Measurements from ENCODE around the gene RPS6KL1.

DNA sequence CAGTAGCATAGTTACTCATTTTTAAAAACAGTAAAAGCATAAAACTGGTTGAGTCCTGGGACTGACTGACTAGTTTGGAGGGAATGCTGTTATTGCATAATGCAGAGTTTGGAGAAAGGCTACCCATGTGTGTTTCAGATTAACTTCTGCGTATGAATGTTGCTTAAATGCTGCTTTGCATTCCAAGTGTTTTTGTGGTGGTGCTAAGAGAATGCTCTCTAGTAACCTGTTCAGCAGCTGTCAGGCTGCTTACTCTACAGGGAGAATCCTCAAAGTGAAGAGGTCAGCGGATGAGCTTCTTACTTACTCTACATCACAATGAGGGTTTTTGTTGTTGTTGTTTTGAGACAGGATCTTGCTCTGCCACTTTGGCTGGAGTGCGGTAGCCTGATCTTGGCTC is 37.1 kb downstream of the RPS6KL1 start:
- TF ChIP-seq, protein P1, sequence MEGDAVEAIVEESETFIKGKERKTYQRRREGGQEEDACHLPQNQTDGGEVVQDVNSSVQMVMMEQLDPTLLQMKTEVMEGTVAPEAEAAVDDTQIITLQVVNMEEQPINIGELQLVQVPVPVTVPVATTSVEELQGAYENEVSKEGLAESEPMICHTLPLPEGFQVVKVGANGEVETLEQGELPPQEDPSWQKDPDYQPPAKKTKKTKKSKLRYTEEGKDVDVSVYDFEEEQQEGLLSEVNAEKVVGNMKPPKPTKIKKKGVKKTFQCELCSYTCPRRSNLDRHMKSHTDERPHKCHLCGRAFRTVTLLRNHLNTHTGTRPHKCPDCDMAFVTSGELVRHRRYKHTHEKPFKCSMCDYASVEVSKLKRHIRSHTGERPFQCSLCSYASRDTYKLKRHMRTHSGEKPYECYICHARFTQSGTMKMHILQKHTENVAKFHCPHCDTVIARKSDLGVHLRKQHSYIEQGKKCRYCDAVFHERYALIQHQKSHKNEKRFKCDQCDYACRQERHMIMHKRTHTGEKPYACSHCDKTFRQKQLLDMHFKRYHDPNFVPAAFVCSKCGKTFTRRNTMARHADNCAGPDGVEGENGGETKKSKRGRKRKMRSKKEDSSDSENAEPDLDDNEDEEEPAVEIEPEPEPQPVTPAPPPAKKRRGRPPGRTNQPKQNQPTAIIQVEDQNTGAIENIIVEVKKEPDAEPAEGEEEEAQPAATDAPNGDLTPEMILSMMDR (IDR thresholded peaks at IDR 0.05), result no peak
- TF ChIP-seq POLR2A (IDR thresholded peaks at IDR 0.05), result no peak

Data from esophagus squamous epithelium (tissue), 4 donors.